Measurements from ENCODE around the gene HCFC1.

Gene HCFC1

DNA sequence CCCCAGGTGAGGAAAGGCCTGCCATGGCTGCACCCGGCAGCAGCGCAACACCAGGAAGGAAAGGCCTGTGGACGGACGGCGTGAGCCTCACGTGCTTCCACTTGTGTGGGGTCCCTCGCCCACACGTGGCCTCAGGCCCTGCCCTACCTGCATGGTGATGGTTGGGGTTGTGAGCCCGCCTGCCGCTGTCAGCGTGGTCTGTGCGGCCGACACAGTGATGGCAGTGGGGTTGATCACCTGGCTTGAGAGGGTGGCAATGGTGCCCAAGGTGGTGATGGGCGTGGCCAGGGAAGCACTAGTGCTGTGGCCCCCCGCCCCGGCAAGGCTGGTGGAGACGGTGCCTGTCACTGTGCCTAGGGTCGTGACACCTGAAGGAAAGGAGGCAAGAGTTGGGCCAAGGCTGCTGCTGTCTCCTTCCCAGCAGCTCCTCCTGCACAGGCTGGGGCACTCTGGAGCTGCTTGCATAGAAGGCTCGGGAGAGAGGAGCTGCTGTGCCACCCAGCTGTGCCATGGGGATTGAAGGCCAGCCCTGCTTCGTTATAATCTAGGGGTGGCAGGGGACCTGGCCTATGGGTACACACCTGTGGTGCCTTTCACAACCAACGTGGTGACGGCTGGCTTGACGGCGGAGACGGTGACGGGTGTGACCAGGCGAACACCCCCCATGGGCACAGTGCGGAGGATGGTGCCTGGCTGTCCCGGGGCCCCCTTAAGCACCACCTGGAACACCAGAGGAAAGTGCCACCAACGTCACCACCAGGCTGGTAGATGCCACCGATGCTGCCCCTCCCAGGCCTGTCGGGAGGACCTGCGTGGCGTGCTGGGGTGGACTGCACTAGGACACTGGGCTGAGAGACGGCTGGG, 15.3 kb downstream of the HCFC1 start:
- DNase-seq: no peak

- DNase-seq: no peak
Observed at GRCh38 chrX:153955228-153955732, 16.3 kb downstream of the HCFC1 start.

- no peak for DNase-seq
Observed at GRCh38 chrX:153954558-153955227, 16.9 kb downstream of the HCFC1 start.

DNA sequence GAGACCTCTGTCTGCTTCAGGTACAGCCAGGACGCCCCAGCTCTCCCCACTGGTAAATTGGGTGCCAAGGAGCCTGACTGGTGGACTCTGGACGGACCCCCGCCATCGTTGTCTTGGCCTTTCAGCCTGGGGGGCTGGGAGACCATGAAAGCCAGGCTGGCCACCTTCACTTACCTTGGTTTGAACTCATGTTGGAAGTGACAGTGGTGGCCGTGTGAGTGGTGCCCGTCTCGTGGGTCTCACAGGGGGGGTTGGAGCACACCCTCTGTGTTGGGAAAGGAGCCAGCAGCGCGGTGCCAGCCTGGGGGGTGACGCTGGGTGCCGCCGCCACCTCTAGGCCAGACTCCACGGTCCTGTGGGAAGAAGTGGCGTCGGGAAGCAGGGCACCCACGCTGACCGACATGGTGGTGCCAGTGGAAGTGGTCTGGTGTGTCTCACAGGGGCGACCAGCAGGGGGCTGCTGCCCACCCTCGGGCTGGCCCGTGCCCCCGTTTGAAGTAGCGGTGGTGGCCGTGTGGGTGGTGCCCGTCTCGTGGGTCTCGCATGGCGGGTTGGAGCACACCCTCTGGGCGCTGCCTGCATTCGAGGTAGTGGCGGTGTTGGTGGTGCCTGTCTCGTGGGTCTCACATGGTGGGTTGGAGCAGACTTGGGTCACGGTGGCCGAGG, 17.6 kb downstream of the HCFC1 start:
- no peak for DNase-seq

DNA sequence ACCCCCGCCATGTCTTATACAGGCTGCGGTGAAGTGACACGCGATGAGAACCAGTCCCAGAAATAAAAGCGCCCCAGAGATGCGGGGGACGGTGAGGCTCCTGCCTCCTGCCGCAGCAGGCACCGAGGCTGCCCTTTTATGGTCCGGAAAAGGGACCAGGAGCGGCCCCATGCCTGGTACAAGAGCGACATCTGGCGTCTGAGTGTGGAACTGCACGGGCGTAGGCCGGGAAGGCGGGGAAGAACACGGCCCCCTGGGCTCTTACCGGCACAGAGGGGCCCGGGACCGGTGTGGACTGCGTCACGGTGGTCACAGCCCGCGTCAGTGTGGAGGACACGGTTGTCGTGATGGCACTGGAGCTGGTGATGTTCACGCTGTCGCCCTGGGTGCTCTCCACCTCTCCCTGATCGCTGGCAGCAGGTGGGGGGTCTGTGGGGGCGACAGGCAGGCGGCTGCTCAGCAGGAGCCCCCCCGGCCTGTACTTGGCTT, 18.2 kb downstream of the HCFC1 start:
- DNase-seq: peak; percentile 61

DNA sequence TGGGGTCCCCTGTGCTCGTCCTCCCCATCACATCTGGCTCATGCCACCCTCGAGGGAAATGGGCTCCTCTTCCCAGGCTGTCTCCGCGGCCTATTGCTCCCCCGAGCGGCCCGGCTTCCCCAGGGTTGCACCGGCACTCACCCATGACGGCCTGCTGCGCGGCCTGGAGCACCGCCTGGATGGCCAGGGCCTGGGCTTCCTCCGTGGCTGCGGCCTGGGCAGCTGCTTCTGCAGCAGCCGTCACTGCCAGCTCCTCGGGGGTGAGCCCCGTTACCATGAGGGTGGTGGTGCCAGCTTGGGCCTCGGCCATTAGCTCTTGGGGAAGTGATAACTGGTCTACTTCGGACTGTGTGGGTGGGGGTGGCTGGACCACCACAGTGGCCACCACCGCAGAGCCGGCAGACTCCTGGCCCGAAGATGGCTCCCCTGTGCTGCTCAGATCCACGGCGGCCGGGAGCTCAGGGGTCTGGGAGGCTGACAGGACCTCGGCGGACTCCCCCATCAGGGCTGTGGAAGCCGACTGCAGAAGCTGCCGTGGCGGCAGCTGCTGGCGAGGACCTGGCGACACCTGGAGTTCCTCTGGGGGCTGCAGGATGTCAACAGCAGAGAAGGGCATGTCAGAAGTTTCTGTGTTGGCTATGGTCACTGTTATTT, 19.1 kb downstream of the HCFC1 start:
- DNase-seq: no peak

- no peak for DNase-seq
Observed at GRCh38 chrX:153951683-153952372, 19.8 kb downstream of the HCFC1 start.

DNA sequence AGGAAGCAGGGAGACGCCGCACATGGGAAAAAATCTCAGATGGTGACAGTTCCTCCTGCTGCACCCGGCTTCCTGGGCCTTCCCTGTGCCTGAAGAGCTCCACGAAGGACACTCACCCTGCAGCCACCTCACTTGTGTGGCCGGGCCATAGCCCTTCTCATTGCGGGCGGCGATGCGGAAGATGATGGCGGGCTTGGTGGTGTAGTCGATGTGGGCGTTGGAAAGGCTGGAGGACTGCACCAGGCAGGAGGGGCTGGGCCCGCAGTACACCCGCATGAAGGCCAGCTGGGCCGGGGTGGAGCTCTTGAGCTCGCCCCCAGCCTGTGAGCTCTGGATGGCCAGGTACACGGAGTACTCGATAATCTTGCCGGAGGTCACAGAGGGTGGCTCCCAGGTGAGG, 21.5 kb downstream of the HCFC1 start:
- no peak for DNase-seq

- DNase-seq: no peak
Observed at GRCh38 chrX:153948847-153949805, 22.5 kb downstream of the HCFC1 start.

DNA sequence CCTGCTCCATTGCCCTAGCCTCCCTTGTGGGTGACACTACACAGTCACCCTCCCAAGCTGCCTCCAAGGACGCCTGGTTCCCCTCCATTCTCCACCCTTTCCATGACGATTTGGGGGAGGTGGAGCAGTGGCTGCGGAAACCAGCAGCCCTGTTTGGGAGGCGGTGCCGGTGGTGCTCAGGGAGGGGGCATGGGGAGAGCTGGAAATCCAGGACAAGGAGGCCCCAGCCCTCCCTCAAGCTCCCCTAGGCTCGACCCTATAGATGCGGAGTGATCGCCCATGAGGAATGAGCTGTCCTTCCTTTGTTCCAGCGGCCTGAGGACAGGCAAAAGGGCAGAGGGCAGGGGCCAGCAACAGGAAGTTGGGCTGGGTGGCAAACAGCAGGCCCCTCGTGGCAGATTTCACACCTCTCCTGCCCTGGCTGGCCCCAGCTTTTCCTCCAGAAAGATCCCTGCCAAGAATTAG, 23.6 kb downstream of the HCFC1 start:
- no peak for DNase-seq

- DNase-seq: peak; percentile 87
Observed at GRCh38 chrX:153947009-153947769, 24.4 kb downstream of the HCFC1 start.

GRCh38 chrX:153945956-153946943, 25.4 kb downstream of the HCFC1 start:
- DNase-seq: no peak

DNA sequence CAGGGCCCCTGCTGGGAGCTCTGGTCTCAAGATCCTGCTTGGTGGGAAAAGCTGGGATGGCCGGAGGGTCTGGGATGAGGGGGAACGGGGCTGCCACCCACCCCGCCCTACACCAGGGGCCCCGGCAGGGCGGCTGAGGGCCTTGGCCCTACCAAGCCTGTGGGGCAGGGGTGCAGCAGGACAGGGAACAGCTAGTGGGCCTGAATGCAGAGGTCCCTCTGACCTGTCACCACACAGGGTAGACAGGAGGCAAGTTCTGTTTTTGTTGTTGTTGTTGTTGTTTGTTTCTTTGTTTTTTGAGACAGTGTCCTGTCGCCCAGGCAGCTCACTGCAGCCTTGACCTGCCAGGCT, 26.8 kb downstream of the HCFC1 start:
- DNase-seq: no peak

- DNase-seq: no peak
Observed at GRCh38 chrX:153944140-153944799, 27.3 kb downstream of the HCFC1 start, which contains the start of gene RENBP. RENBP (minus strand) TSS chrX:153944643; CDS start chrX:153944610, 33 bp downstream.

DNA sequence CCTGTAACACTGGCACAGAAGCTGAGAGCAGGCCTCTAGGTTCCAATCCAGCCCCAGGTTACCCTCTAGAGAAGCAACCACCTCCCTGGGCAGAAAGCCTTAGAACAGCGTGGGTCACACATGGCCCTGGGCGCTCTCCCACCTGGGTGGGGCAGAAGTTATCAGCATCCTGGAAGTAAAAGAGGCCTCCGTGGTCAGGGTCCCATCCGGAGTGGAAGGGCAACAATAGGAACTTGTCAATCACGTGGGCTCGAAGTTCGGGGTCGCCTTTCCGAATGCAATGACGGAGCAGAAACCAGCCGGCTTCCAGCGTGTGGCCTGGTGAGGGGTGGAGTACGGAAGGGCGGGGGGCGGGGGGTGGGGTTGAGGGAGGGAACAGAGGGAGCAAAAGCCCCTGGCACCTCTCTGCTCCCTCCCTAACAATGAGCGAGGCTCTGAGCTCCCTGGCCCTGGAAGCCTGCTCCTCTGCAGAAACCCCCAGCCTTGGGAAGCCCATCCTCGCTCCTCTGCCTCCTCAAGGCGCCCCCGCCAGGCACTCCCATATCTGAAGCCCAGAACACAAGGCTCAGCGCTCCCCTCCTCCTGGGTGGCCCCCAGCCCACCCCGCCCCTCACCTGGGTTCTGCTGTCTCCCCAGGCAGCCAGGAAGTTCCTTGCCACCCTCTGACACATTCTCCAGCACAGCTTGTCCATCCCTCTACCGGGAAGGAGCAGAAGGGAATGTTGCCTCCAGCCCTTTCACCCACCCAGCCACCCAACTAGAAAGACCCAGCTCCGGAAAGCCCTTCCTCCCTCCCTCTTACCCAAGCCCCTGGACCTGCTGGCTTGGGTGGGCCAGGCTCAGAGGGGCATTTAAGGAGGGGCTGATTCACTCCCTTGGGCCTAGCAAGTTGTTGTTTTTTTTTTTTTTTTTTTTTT, 30.0 kb downstream of the HCFC1 start:
- DNase-seq: no peak

GRCh38 chrX:153939573-153939972, 32.0 kb downstream of the HCFC1 start:
- no peak for DNase-seq

DNA sequence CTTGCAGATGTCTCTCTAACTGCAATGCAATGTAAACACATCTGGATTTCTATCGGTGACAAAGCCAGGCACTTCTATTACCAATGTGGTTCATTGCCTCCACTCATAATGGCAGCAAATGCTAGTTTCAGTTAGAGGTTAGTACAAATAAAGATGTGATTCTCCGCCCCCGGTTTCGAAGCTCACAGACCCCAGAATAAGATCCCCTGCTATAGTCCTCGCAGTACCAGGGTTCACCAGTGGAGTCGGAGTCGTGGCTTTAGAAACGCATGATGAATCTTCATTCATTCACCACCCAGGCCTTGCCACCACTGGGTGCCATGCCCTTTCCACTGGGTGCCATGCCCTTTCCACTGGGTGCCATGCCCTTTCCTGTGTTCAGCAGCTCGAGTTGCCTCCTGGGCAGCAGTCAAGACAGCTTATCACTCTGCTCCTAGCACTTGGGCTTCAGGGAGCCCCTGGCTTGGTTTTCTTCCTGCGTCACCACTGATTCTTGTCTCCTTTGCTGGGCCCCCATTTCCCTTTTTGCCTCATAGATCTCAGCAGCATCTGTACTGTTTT, 33.3 kb downstream of the HCFC1 start:
- DNase-seq: no peak

Measured in RPMI8226 (cell line).